ENCODE results near the gene FETUB.

The FETUB gene

GRCh38 chr3:186639778-186640472 lies at the start of gene FETUB:
FETUB (plus strand) TSS chr3:186640399; CDS start chr3:186640461, 62 bp downstream.
- TF ChIP-seq CTCF (IDR thresholded peaks at IDR 0.05; ENCODE audit: low read depth, low read length), result no peak
- no peak for DNase-seq (ENCODE audit: extremely low read depth, low read depth)

GRCh38 chr3:186590580-186591295 lies 49.5 kb upstream of the FETUB start:
- no peak for TF ChIP-seq CTCF (IDR thresholded peaks at IDR 0.05; ENCODE audit: low read depth, low read length)
- DNase-seq (ENCODE audit: extremely low read depth, low read depth), result no peak

GRCh38 chr3:186592682-186593081 lies 47.5 kb upstream of the FETUB start:
- no peak for DNase-seq (ENCODE audit: extremely low read depth, low read depth)
- no peak for TF ChIP-seq CTCF (IDR thresholded peaks at IDR 0.05; ENCODE audit: low read depth, low read length)

GRCh38 chr3:186593862-186594261 lies 46.3 kb upstream of the FETUB start:
- no peak for DNase-seq (ENCODE audit: extremely low read depth, low read depth)
- no peak for TF ChIP-seq CTCF (IDR thresholded peaks at IDR 0.05; ENCODE audit: low read depth, low read length)

GRCh38 chr3:186594591-186595113 lies 45.5 kb upstream of the FETUB start:
- TF ChIP-seq CTCF (IDR thresholded peaks at IDR 0.05; ENCODE audit: low read depth, low read length), result no peak
- no peak for DNase-seq (ENCODE audit: extremely low read depth, low read depth)

- TF ChIP-seq CTCF (IDR thresholded peaks at IDR 0.05; ENCODE audit: low read depth, low read length), result no peak
- no peak for DNase-seq (ENCODE audit: extremely low read depth, low read depth)
Measured at GRCh38 chr3:186596568-186597287, 43.5 kb upstream of the FETUB start.
